HCT116 (cell line): Measurements from ENCODE around the gene PLVAP. TPM values are rescaled to one million over a fixed set of nuclear protein-coding genes. Genes with fewer than 3 reads are reported as not detected.

ENCODE experiments used
- ATAC-seq: fragments of 200-7000 bp; cut with Tn5 transposase; 2 replicates; pipeline ENCODE4 v1.9.1; 2020; ENCODE audit warnings: mild to moderate bottlenecking, moderate library complexity
- BruUV-seq: library from RNA; stranded (reverse); fragments of 400-500 nt; replicated peaks from 2 replicates; lab custom pipeline; 2021; lab: Mats Ljungman, UMichigan
- CTCF ChIA-PET: fragments of 300-600 bp; sonication (Branson Sonifier 250); formaldehyde crosslinking; loops from one replicate; lab custom pipeline; 2021; ENCODE audit warnings: antibody characterized with exemption; lab: Charles Lee
- POLR2A ChIA-PET: fragments of 300-600, 350-600 bp; sonication (Branson Sonifier 250); formaldehyde crosslinking; loops from one replicate; lab custom pipeline; 2021; ENCODE audit warnings: antibody characterized with exemption; lab: Charles Lee
- RAD21 ChIA-PET, 2 experiments: fragments of 300-600 bp; sonication (Branson Sonifier 250); formaldehyde crosslinking; loops; one replicate each; lab custom pipeline; 2023; ENCODE audit warnings: low total read pairs in 2 of 2; ENCODE audit not compliant: uncharacterized antibody in 2 of 2, unreplicated experiment in 2 of 2, low non-redundant PET in 1 of 2; lab: Charles Lee
- DNase-seq: peaks from one replicate; pipeline ENCODE4 v3.0.0-alpha.2; 2010; ENCODE audit warnings: low read depth, low spot score
- H2AFZ ChIP-seq: fragments of 200-600 bp; shearing (Covaris generic), sonication (generic); 2 replicates; pipeline ENCODE4 v1.6.1; 2017; ENCODE audit warnings: low read depth, mixed run types, mixed read lengths, antibody characterized with exemption, low read length; ENCODE audit not compliant: poor library complexity, severe bottlenecking
- H3K27ac ChIP-seq: 2 replicates; pipeline ENCODE4 v1.5.1; 2012; ENCODE audit warnings: low read depth, low read length
- H3K27me3 ChIP-seq: fragments of 200-600 bp; sonication (generic); 2 replicates; pipeline ENCODE4 v1.6.1; 2016; ENCODE audit warnings: mixed run types, low read length, mixed read lengths; ENCODE audit not compliant: insufficient read depth
- H3K36me3 ChIP-seq, 2 experiments: fragments of 200-500 bp in 1 of 2; fragments of 200-600 bp in 1 of 2; sonication (Bioruptor generic) in 1 of 2; sonication (generic) in 1 of 2; 2 replicates each; pipeline versions ENCODE4 v1.5.1 to v1.6.1; 2014 to 2016; ENCODE audit warnings: low read length in 2 of 2, inconsistent platforms in 1 of 2, mixed read lengths in 1 of 2, mixed run types in 1 of 2; ENCODE audit not compliant: insufficient read depth in 2 of 2, control insufficient read depth in 1 of 2
- H3K4me1 ChIP-seq, 2 experiments: fragments of 200-600 bp in 1 of 2; sonication (generic) in 1 of 2; 2 replicates each; pipeline versions ENCODE4 v1.5.1 to v1.6.1; 2012 to 2017; ENCODE audit warnings: low read length in 2 of 2, inconsistent platforms in 1 of 2, mild to moderate bottlenecking in 1 of 2, mixed read lengths in 1 of 2, mixed run types in 1 of 2, moderate library complexity in 1 of 2; ENCODE audit not compliant: insufficient read depth in 2 of 2, control insufficient read depth in 1 of 2
- H3K4me2 ChIP-seq: fragments of 200-600 bp; sonication (generic); 2 replicates; pipeline ENCODE4 v1.6.1; 2017; ENCODE audit warnings: mixed run types, low read length, mixed read lengths
- H3K4me3 ChIP-seq, 2 experiments: fragments of 200-600 bp in 1 of 2; sonication (generic) in 1 of 2; replicated peaks in 1 of 2; 2 replicates each; pipeline ENCODE4 v1.5.1; 2011 to 2016; ENCODE audit warnings: low read length in 2 of 2, control low read depth in 1 of 2, low read depth in 1 of 2, mild to moderate bottlenecking in 1 of 2, mixed read lengths in 1 of 2, mixed run types in 1 of 2
- H3K79me2 ChIP-seq: fragments of 200-600 bp; sonication (generic); 2 replicates; pipeline ENCODE4 v1.6.1; 2017; ENCODE audit warnings: mild to moderate bottlenecking, mixed run types, low read length, moderate library complexity, mixed read lengths; ENCODE audit not compliant: insufficient read depth
- H3K9ac ChIP-seq: fragments of 200-600 bp; sonication (generic); 2 replicates; pipeline ENCODE4 v1.6.1; 2016; ENCODE audit warnings: low read length, mixed read lengths
- H3K9me2 ChIP-seq: fragments of 200-600 bp; sonication (generic), shearing (Covaris generic); 2 replicates; pipeline ENCODE4 v1.6.1; 2017; ENCODE audit warnings: mixed run types, mild to moderate bottlenecking, moderate library complexity; ENCODE audit not compliant: insufficient read depth
- H3K9me3 ChIP-seq, 2 experiments: fragments of 200-500 bp in 1 of 2; fragments of 200-600 bp in 1 of 2; sonication (Bioruptor generic) in 1 of 2; sonication (generic) in 1 of 2; 2 replicates each; pipeline ENCODE4 v1.6.1; 2014 to 2017; ENCODE audit warnings: low read length in 2 of 2, mixed read lengths in 2 of 2, inconsistent platforms in 1 of 2, low read depth in 1 of 2, mild to moderate bottlenecking in 1 of 2, mixed run types in 1 of 2, moderate library complexity in 1 of 2; ENCODE audit not compliant: control insufficient read depth in 1 of 2, insufficient read depth in 1 of 2
- H4K20me1 ChIP-seq: fragments of 200-600 bp; sonication (generic), shearing (Covaris generic); 2 replicates; pipeline ENCODE4 v1.6.1; 2017; ENCODE audit warnings: mixed run types, mild to moderate bottlenecking, moderate library complexity; ENCODE audit not compliant: insufficient read depth
- EGR1 ChIP-seq: IDR thresholded peaks from 2 replicates; pipeline ENCODE4 v1.6.1; 2012; ENCODE audit warnings: low read depth
- ELF1 ChIP-seq: IDR thresholded peaks from 2 replicates; pipeline ENCODE4 v1.6.1; 2012; ENCODE audit warnings: low read depth, borderline replicate concordance
- EZH2 ChIP-seq: fragments of 200-600 bp; sonication (generic); IDR thresholded peaks from 2 replicates; pipeline ENCODE4 v1.6.1; 2017; ENCODE audit warnings: antibody characterized with exemption, mixed run types
- EZH2phosphoT487 ChIP-seq: fragments of 200-600 bp; IDR thresholded peaks from 2 replicates; pipeline ENCODE4 v1.6.1; 2018; ENCODE audit warnings: antibody characterized with exemption, borderline replicate concordance
- FOSL1 ChIP-seq: IDR thresholded peaks from 2 replicates; pipeline ENCODE4 v1.6.1; 2012; ENCODE audit warnings: low read depth
- JUND ChIP-seq: IDR thresholded peaks from 2 replicates; pipeline ENCODE4 v1.6.1; 2012
- POLR2A ChIP-seq: IDR thresholded peaks from 2 replicates; pipeline ENCODE4 v1.7.0; 2011; ENCODE audit warnings: borderline replicate concordance; ENCODE audit not compliant: insufficient read depth, insufficient read length; ENCODE audit errors: extremely low read depth
- RAD21 ChIP-seq: IDR thresholded peaks from 2 replicates; pipeline ENCODE4 v1.6.1; 2012; ENCODE audit warnings: low read depth, mild to moderate bottlenecking
- SP1 ChIP-seq: IDR thresholded peaks from 2 replicates; pipeline ENCODE4 v1.6.1; 2012; ENCODE audit warnings: low read depth
- SRF ChIP-seq: IDR thresholded peaks from 2 replicates; pipeline ENCODE4 v1.6.1; 2012; ENCODE audit warnings: low read depth
- YY1 ChIP-seq: IDR thresholded peaks from 2 replicates; pipeline ENCODE4 v1.6.1; 2011; ENCODE audit warnings: low read length, low read depth, moderate library complexity, mild to moderate bottlenecking; ENCODE audit not compliant: insufficient replicate concordance; ENCODE audit errors: extremely low read depth
- ZBTB33 ChIP-seq: IDR thresholded peaks from 2 replicates; pipeline ENCODE4 v1.6.1; 2011; ENCODE audit warnings: mild to moderate bottlenecking, low read length, moderate library complexity; ENCODE audit not compliant: insufficient replicate concordance; ENCODE audit errors: extremely low read depth
- ZFX ChIP-seq: fragments of 450-650 bp; IDR thresholded peaks from 2 replicates; pipeline ENCODE4 v1.6.1; 2017
- intact Hi-C: fragments of 100-400 bp; cut with micrococcal nuclease; formaldehyde crosslinking; loops from 2 replicates; pipeline ENCODE4 v1.10.0; 2022
- total RNA-seq: library from RNA; stranded (reverse); gene quantifications from one replicate; pipeline ENCODE4 v1.2.1, GENCODE V29; 2021; ENCODE audit not compliant: unreplicated experiment
- TF ChIP-seq, protein P1 (sequence below), 3 experiments: fragments of 200-600 bp in 1 of 3; sonication (generic) in 1 of 3; IDR thresholded peaks in 2 of 3; conservative IDR thresholded peaks in 1 of 3; 2 replicates each; pipeline ENCODE4 v1.5.1; 2012 to 2017; ENCODE audit warnings: low read depth in 2 of 3, low read length in 2 of 3, antibody characterized with exemption in 1 of 3, borderline replicate concordance in 1 of 3, control low read depth in 1 of 3, mild to moderate bottlenecking in 1 of 3, mixed read lengths in 1 of 3, mixed run types in 1 of 3, moderate library complexity in 1 of 3; ENCODE audit not compliant: insufficient read depth in 1 of 3
- TF ChIP-seq, protein P2 (sequence below): IDR thresholded peaks from 2 replicates; pipeline ENCODE4 v1.6.1; 2012
- TF ChIP-seq, protein P3 (sequence below): IDR thresholded peaks from 2 replicates; pipeline ENCODE4 v1.6.1; 2012; ENCODE audit warnings: low read depth

Gene PLVAP
- total RNA-seq, 1 experiment from 2014 or later, result 0.47 TPM

- no peaks in the 10 kb centered on the region for H4K20me1 ChIP-seq
- CTCF ChIA-PET, result no interaction called here
- no peak overlapping the region for H3K4me2 ChIP-seq
- no peaks in the 10 kb centered on the region for H3K27me3 ChIP-seq
- no peaks in the 10 kb centered on the region for H3K9me3 ChIP-seq
- POLR2A ChIA-PET, result no interaction called here
- H3K79me2 ChIP-seq, result no peaks in the 10 kb centered on the region
- no peak overlapping the region for H2AFZ ChIP-seq
- DNase-seq, result no peak
- TF ChIP-seq, protein P1, sequence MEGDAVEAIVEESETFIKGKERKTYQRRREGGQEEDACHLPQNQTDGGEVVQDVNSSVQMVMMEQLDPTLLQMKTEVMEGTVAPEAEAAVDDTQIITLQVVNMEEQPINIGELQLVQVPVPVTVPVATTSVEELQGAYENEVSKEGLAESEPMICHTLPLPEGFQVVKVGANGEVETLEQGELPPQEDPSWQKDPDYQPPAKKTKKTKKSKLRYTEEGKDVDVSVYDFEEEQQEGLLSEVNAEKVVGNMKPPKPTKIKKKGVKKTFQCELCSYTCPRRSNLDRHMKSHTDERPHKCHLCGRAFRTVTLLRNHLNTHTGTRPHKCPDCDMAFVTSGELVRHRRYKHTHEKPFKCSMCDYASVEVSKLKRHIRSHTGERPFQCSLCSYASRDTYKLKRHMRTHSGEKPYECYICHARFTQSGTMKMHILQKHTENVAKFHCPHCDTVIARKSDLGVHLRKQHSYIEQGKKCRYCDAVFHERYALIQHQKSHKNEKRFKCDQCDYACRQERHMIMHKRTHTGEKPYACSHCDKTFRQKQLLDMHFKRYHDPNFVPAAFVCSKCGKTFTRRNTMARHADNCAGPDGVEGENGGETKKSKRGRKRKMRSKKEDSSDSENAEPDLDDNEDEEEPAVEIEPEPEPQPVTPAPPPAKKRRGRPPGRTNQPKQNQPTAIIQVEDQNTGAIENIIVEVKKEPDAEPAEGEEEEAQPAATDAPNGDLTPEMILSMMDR (IDR thresholded peaks at IDR 0.05 in 2 of 3, conservative IDR thresholded peaks at IDR 0.05 in 1 of 3; ENCODE audit: borderline replicate concordance in 1 of 3, insufficient read depth in 1 of 3, low read depth in 2 of 3, low read length in 2 of 3), result no peak
- TF ChIP-seq ZFX (no peak), YY1 (no peak), EZH2phosphoT487 (no peak), POLR2A (no peak), SRF (no peak), EGR1 (no peak), ELF1 (no peak), RAD21 (no peak), ZBTB33 (no peak), FOSL1 (no peak), JUND (no peak), SP1 (no peak), EZH2 (no peak)
- TF ChIP-seq, protein P2, sequence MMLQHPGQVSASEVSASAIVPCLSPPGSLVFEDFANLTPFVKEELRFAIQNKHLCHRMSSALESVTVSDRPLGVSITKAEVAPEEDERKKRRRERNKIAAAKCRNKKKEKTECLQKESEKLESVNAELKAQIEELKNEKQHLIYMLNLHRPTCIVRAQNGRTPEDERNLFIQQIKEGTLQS, result no peak
- TF ChIP-seq, protein P3, sequence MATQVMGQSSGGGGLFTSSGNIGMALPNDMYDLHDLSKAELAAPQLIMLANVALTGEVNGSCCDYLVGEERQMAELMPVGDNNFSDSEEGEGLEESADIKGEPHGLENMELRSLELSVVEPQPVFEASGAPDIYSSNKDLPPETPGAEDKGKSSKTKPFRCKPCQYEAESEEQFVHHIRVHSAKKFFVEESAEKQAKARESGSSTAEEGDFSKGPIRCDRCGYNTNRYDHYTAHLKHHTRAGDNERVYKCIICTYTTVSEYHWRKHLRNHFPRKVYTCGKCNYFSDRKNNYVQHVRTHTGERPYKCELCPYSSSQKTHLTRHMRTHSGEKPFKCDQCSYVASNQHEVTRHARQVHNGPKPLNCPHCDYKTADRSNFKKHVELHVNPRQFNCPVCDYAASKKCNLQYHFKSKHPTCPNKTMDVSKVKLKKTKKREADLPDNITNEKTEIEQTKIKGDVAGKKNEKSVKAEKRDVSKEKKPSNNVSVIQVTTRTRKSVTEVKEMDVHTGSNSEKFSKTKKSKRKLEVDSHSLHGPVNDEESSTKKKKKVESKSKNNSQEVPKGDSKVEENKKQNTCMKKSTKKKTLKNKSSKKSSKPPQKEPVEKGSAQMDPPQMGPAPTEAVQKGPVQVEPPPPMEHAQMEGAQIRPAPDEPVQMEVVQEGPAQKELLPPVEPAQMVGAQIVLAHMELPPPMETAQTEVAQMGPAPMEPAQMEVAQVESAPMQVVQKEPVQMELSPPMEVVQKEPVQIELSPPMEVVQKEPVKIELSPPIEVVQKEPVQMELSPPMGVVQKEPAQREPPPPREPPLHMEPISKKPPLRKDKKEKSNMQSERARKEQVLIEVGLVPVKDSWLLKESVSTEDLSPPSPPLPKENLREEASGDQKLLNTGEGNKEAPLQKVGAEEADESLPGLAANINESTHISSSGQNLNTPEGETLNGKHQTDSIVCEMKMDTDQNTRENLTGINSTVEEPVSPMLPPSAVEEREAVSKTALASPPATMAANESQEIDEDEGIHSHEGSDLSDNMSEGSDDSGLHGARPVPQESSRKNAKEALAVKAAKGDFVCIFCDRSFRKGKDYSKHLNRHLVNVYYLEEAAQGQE, result no peak
- ATAC-seq, result no peak
- no peak overlapping the region for H3K9ac ChIP-seq
- RAD21 ChIA-PET, result no interaction called here
- H3K9me2 ChIP-seq, result no peaks in the 10 kb centered on the region
- H3K27ac ChIP-seq, result no peak overlapping the region
- no TSS peak for BruUV-seq
- peaks cover 20 to 21% of the 10 kb centered on the region in 2 experiments for H3K4me1 ChIP-seq
- no peak overlapping the region for H3K4me3 ChIP-seq
- intact Hi-C loops, result no loop called here
- H3K36me3 ChIP-seq, result no peaks in the 10 kb centered on the region
Observed at GRCh38 chr19:17379221-17379631, 2.1 kb upstream of the PLVAP start.
